Glutamatergic neuron (in vitro differentiated cells): ENCODE data around the gene SCAP. TPM values are rescaled to one million over a fixed set of nuclear protein-coding genes. Genes with fewer than 3 reads are reported as not detected.

Experiments used
- DNase-seq: peaks from one replicate; pipeline ENCODE4 v3.0.0; 2022
- H3K27ac Mint-ChIP-seq: one replicate; pipeline ENCODE4 v1.8.0; 2020; ENCODE audit warnings: mild to moderate bottlenecking, mixed read lengths, inconsistent platforms; ENCODE audit not compliant: unreplicated experiment
- H3K27me3 Mint-ChIP-seq: one replicate; pipeline ENCODE4 v1.8.0; 2020; ENCODE audit warnings: mild to moderate bottlenecking, moderate library complexity, mixed read lengths, inconsistent platforms; ENCODE audit not compliant: unreplicated experiment
- H3K36me3 Mint-ChIP-seq: one replicate; pipeline ENCODE4 v1.8.0; 2020; ENCODE audit warnings: mild to moderate bottlenecking, mixed read lengths, inconsistent platforms; ENCODE audit not compliant: unreplicated experiment
- H3K4me1 Mint-ChIP-seq: one replicate; pipeline ENCODE4 v1.8.0; 2020; ENCODE audit warnings: mild to moderate bottlenecking, low read depth, mixed read lengths, inconsistent platforms; ENCODE audit not compliant: unreplicated experiment
- H3K4me3 Mint-ChIP-seq: one replicate; pipeline ENCODE4 v1.8.0; 2020; ENCODE audit warnings: mild to moderate bottlenecking, mixed read lengths, inconsistent platforms; ENCODE audit not compliant: unreplicated experiment
- H3K9me3 Mint-ChIP-seq: one replicate; pipeline ENCODE4 v1.8.0; 2020; ENCODE audit warnings: mild to moderate bottlenecking, moderate library complexity, mixed read lengths, inconsistent platforms; ENCODE audit not compliant: unreplicated experiment
- CTCF ChIP-seq: fragments of 200-600 bp; sonication (generic); IDR thresholded peaks from one replicate; pipeline ENCODE4 v1.5.0; 2021; ENCODE audit not compliant: partially characterized antibody, unreplicated experiment
- total RNA-seq: library from RNA; stranded (reverse); fragmentation: NEBNext Ultra II Directional; extraction: Animal tissue kit (Norgen Biotek cat#: 25700); gene quantifications from one replicate; pipeline ENCODE4 v1.2.1, GENCODE V29; 2021; ENCODE audit not compliant: unreplicated experiment

The SCAP gene
- total RNA-seq, 1 donor from 2014 or later = 82.7 TPM

DNA sequence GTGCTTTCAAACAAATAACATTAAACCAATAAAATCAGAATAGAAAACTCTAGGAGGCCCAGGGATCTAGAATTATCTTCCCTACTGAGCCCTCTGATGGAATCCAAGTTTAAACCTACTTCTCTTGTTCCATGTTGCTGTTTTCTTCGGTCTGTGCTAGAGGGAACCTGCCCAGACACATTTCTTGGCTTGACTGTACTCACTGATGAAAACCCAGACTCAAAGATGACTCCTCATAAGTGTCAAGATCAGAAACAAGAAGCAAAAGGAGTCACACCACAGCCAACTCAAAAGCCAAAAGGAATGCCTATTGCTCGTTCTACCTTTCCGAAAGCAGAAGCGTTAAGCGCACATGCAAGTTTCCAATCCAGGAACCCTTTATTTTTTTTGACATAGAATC is 31.6 kb downstream of the SCAP start:
- Mint-ChIP-seq H3K4me3 (no peak overlapping the region), H3K36me3 (peaks cover 4% of the 10 kb centered on the region), H3K9me3 (peaks cover 2% of the 10 kb centered on the region), H3K27ac (no peak overlapping the region), H3K27me3 (no peaks in the 10 kb centered on the region), H3K4me1 (peaks cover 6% of the 10 kb centered on the region)
- no peak for TF ChIP-seq CTCF
- DNase-seq = no peak

DNA sequence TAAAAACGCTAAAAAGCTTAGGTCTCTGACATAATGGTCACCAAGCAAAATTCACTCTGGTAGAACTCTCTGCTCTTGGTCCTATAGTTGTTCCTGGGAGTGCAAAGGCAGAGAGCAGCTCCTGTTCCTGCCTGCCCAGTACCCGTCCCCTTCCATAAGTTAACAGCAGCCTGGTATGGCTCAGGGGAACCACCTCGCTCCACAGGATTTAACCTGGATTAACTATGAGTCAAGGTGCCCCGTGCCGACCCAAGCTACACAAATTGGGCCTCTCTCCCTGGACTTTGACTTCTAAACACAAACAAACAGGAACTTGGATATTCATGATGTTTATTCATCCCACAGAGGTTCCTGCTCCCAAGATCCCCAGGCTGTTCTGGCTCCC is 32.1 kb downstream of the SCAP start:
- DNase-seq = no peak
- H3K27ac Mint-ChIP-seq = no peak overlapping the region
- peaks cover 2% of the 10 kb centered on the region for H3K9me3 Mint-ChIP-seq
- peaks cover 6% of the 10 kb centered on the region for H3K4me1 Mint-ChIP-seq
- H3K27me3 Mint-ChIP-seq = no peaks in the 10 kb centered on the region
- no peak overlapping the region for H3K4me3 Mint-ChIP-seq
- peaks cover 3% of the 10 kb centered on the region for H3K36me3 Mint-ChIP-seq
- no peak for TF ChIP-seq CTCF

GRCh38 chr3:47441796-47442551 is 33.8 kb downstream of the SCAP start:
- Mint-ChIP-seq H3K4me3 (no peak overlapping the region), H3K4me1 (peaks cover 6% of the 10 kb centered on the region), H3K27me3 (no peaks in the 10 kb centered on the region), H3K9me3 (peaks cover 2% of the 10 kb centered on the region), H3K36me3 (no peaks in the 10 kb centered on the region), H3K27ac (no peak overlapping the region)
- DNase-seq = no peak
- TF ChIP-seq CTCF = no peak

GRCh38 chr3:47440131-47440530 is 35.6 kb downstream of the SCAP start:
- Mint-ChIP-seq H3K9me3 (no peaks in the 10 kb centered on the region), H3K36me3 (no peaks in the 10 kb centered on the region), H3K4me1 (peaks cover 6% of the 10 kb centered on the region), H3K27ac (no peak overlapping the region), H3K4me3 (no peak overlapping the region), H3K27me3 (no peaks in the 10 kb centered on the region)
- TF ChIP-seq CTCF = no peak
- no peak for DNase-seq

DNA sequence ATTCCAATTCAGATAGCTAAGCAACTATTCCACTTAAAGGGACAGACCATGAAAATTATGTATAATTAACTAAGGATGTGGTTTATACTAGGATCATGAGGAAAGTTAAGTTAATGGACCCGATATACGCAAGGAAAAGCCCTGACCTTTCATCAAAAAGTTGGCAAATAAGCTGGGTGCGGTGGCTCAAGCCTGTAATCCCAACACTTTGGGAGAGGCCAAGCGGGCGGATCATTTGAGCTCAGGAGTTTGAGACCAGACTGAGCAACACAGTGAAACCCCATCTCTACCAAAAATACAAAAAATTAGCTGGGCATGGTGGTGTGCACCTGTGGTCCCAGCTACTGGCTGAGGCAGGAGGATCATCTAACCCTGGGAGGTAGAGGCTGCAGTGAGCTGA is 39.6 kb downstream of the SCAP start:
- no peak overlapping the region for H3K4me3 Mint-ChIP-seq
- no peaks in the 10 kb centered on the region for H3K36me3 Mint-ChIP-seq
- no peak for TF ChIP-seq CTCF
- no peaks in the 10 kb centered on the region for H3K27me3 Mint-ChIP-seq
- no peaks in the 10 kb centered on the region for H3K4me1 Mint-ChIP-seq
- no peak overlapping the region for H3K27ac Mint-ChIP-seq
- DNase-seq = no peak
- no peaks in the 10 kb centered on the region for H3K9me3 Mint-ChIP-seq
